ENCODE results near the gene TMEM163.
"Not testable (repeated sequence)": the region's sequence is repeated elsewhere in the genome, so short reads cannot be mapped to it uniquely, and the experiment has no call there.

The TMEM163 gene

GRCh38 chr2:134570676-134571075 is 148.1 kb downstream of the TMEM163 start:
- no peak overlapping the region for H3K9ac ChIP-seq (ENCODE audit: low read length)
- no peak overlapping the region for H3K4me2 ChIP-seq (ENCODE audit: low read length, poor library complexity, severe bottlenecking)
- DNase-seq: no peak
- no peak overlapping the region for H3K23ac ChIP-seq (ENCODE audit: low read length in 2 of 2)
- H2AK5ac ChIP-seq (ENCODE audit: low read length, severe bottlenecking): no peak overlapping the region
- H3K27ac ChIP-seq (ENCODE audit: low read length, poor library complexity, severe bottlenecking): no peak overlapping the region
- no peak overlapping the region for H2BK5ac ChIP-seq (ENCODE audit: low read depth, low read length, poor library complexity, severe bottlenecking)
- no peaks in the 10 kb centered on the region for H3K9me3 ChIP-seq (ENCODE audit: control insufficient read depth, low read length)
- H4K91ac ChIP-seq (ENCODE audit: low read length): no peak overlapping the region
- H3K18ac ChIP-seq (ENCODE audit: low read depth in 1 of 2, low read length in 2 of 2): no peak overlapping the region
- no peak overlapping the region for H3K4me3 ChIP-seq (ENCODE audit: insufficient read depth in 1 of 2, low read depth in 1 of 2, low read length in 2 of 2)
- H4K8ac ChIP-seq (ENCODE audit: low read length): no peak overlapping the region
- H3K36me3 ChIP-seq (ENCODE audit: control insufficient read depth in 1 of 2, insufficient read depth in 2 of 2, low read depth in 1 of 2, low read length in 2 of 2): no peaks in the 10 kb centered on the region
- no peak overlapping the region for H2BK12ac ChIP-seq (ENCODE audit: low read length in 2 of 2)
- no peak overlapping the region for H2AFZ ChIP-seq (ENCODE audit: low read depth, low read length)
- H2BK15ac ChIP-seq (ENCODE audit: low read depth, poor library complexity, severe bottlenecking): no peak overlapping the region
- H3K4ac ChIP-seq (ENCODE audit: low read depth in 1 of 2, low read length in 2 of 2): no peak overlapping the region
- H3K79me1 ChIP-seq (replicated peaks; ENCODE audit: low read length, poor library complexity, severe bottlenecking): peaks cover 37% of the 10 kb centered on the region
- 85% methylated on average over 3 of the region's 3 CpGs for WGBS
- peaks cover 0 to 8% of the 10 kb centered on the region in 2 experiments for H3K27me3 ChIP-seq (ENCODE audit: control insufficient read depth in 1 of 2, insufficient read depth in 1 of 2, low read length in 2 of 2)
- H3K4me1 ChIP-seq (ENCODE audit: control insufficient read depth, insufficient read depth, low read depth, low read length): peaks cover 6% of the 10 kb centered on the region
- no peak overlapping the region for H3K14ac ChIP-seq (ENCODE audit: low read length in 2 of 2)
- H2BK120ac ChIP-seq (ENCODE audit: low read depth, low read length): no peak overlapping the region

- no peak overlapping the region for H4K8ac ChIP-seq (ENCODE audit: low read length)
- H2BK12ac ChIP-seq (ENCODE audit: low read length in 2 of 2): no peak overlapping the region
- no peak overlapping the region for H2BK15ac ChIP-seq (ENCODE audit: low read depth, poor library complexity, severe bottlenecking)
- peaks cover 0 to 8% of the 10 kb centered on the region in 2 experiments for H3K27me3 ChIP-seq (ENCODE audit: control insufficient read depth in 1 of 2, insufficient read depth in 1 of 2, low read length in 2 of 2)
- 92% methylated on average over 2 of the region's 2 CpGs for WGBS
- no peaks in the 10 kb centered on the region for H3K4me1 ChIP-seq (ENCODE audit: control insufficient read depth, insufficient read depth, low read depth, low read length)
- no peak overlapping the region for H3K18ac ChIP-seq (ENCODE audit: low read depth in 1 of 2, low read length in 2 of 2)
- no peak overlapping the region for H3K27ac ChIP-seq (ENCODE audit: low read length, poor library complexity, severe bottlenecking)
- H3K36me3 ChIP-seq (ENCODE audit: control insufficient read depth in 1 of 2, insufficient read depth in 2 of 2, low read depth in 1 of 2, low read length in 2 of 2): no peaks in the 10 kb centered on the region
- no peak overlapping the region for H2BK5ac ChIP-seq (ENCODE audit: low read depth, low read length, poor library complexity, severe bottlenecking)
- no peak for DNase-seq
- H3K79me1 ChIP-seq (replicated peaks; ENCODE audit: low read length, poor library complexity, severe bottlenecking): peaks cover 38% of the 10 kb centered on the region
- H2AFZ ChIP-seq (ENCODE audit: low read depth, low read length): no peak overlapping the region
- no peak overlapping the region for H3K9ac ChIP-seq (ENCODE audit: low read length)
- H3K14ac ChIP-seq (ENCODE audit: low read length in 2 of 2): no peak overlapping the region
- H2AK5ac ChIP-seq (ENCODE audit: low read length, severe bottlenecking): no peak overlapping the region
- H2BK120ac ChIP-seq (ENCODE audit: low read depth, low read length): no peak overlapping the region
- no peak overlapping the region for H4K91ac ChIP-seq (ENCODE audit: low read length)
- no peak overlapping the region for H3K4me2 ChIP-seq (ENCODE audit: low read length, poor library complexity, severe bottlenecking)
- H3K9me3 ChIP-seq (ENCODE audit: control insufficient read depth, low read length): no peaks in the 10 kb centered on the region
- H3K4ac ChIP-seq (ENCODE audit: low read depth in 1 of 2, low read length in 2 of 2): no peak overlapping the region
- no peak overlapping the region for H3K23ac ChIP-seq (ENCODE audit: low read length in 2 of 2)
- no peak overlapping the region for H3K4me3 ChIP-seq (ENCODE audit: insufficient read depth in 1 of 2, low read depth in 1 of 2, low read length in 2 of 2)
These were observed 150.4 kb downstream of the TMEM163 start for GRCh38 chr2:134568413-134568812.

- H2BK12ac ChIP-seq (ENCODE audit: low read length in 2 of 2): no peak overlapping the region
- H3K4ac ChIP-seq (ENCODE audit: low read depth in 1 of 2, low read length in 2 of 2): no peak overlapping the region
- H2BK120ac ChIP-seq (ENCODE audit: low read depth, low read length): no peak overlapping the region
- H3K79me1 ChIP-seq (replicated peaks; ENCODE audit: low read length, poor library complexity, severe bottlenecking): peaks cover 38% of the 10 kb centered on the region
- H3K36me3 ChIP-seq (ENCODE audit: control insufficient read depth in 1 of 2, insufficient read depth in 2 of 2, low read depth in 1 of 2, low read length in 2 of 2): no peaks in the 10 kb centered on the region
- no peak overlapping the region for H3K23ac ChIP-seq (ENCODE audit: low read length in 2 of 2)
- no peak overlapping the region for H3K27ac ChIP-seq (ENCODE audit: low read length, poor library complexity, severe bottlenecking)
- no peaks in the 10 kb centered on the region for H3K4me1 ChIP-seq (ENCODE audit: control insufficient read depth, insufficient read depth, low read depth, low read length)
- H3K9me3 ChIP-seq (ENCODE audit: control insufficient read depth, low read length): no peaks in the 10 kb centered on the region
- H2BK15ac ChIP-seq (ENCODE audit: low read depth, poor library complexity, severe bottlenecking): no peak overlapping the region
- H2AFZ ChIP-seq (ENCODE audit: low read depth, low read length): no peak overlapping the region
- H3K9ac ChIP-seq (ENCODE audit: low read length): no peak overlapping the region
- WGBS: 100% methylated on average over 1 of the region's 1 CpG
- H3K4me3 ChIP-seq (ENCODE audit: insufficient read depth in 1 of 2, low read depth in 1 of 2, low read length in 2 of 2): no peak overlapping the region
- no peak overlapping the region for H3K18ac ChIP-seq (ENCODE audit: low read depth in 1 of 2, low read length in 2 of 2)
- no peak overlapping the region for H2BK5ac ChIP-seq (ENCODE audit: low read depth, low read length, poor library complexity, severe bottlenecking)
- no peak for DNase-seq
- no peak overlapping the region for H2AK5ac ChIP-seq (ENCODE audit: low read length, severe bottlenecking)
- H3K14ac ChIP-seq (ENCODE audit: low read length in 2 of 2): no peak overlapping the region
- no peak overlapping the region for H4K8ac ChIP-seq (ENCODE audit: low read length)
- no peak overlapping the region for H3K4me2 ChIP-seq (ENCODE audit: low read length, poor library complexity, severe bottlenecking)
- no peak overlapping the region for H4K91ac ChIP-seq (ENCODE audit: low read length)
- peaks cover 0 to 12% of the 10 kb centered on the region in 2 experiments for H3K27me3 ChIP-seq (ENCODE audit: control insufficient read depth in 1 of 2, insufficient read depth in 1 of 2, low read length in 2 of 2)
These were observed 151.1 kb downstream of the TMEM163 start for GRCh38 chr2:134567666-134568065.

GRCh38 chr2:134564955-134565354 is 153.8 kb downstream of the TMEM163 start:
- not testable (repeated sequence) for H4K91ac ChIP-seq (ENCODE audit: low read length); H3K9ac ChIP-seq (ENCODE audit: low read length); H3K36me3 ChIP-seq (ENCODE audit: control insufficient read depth in 1 of 2, insufficient read depth in 2 of 2, low read depth in 1 of 2, low read length in 2 of 2); H3K23ac ChIP-seq (ENCODE audit: low read length in 2 of 2); H3K4ac ChIP-seq (ENCODE audit: low read depth in 1 of 2, low read length in 2 of 2); H2AFZ ChIP-seq (ENCODE audit: low read depth, low read length); H2BK5ac ChIP-seq (ENCODE audit: low read depth, low read length, poor library complexity, severe bottlenecking); H3K4me2 ChIP-seq (ENCODE audit: low read length, poor library complexity, severe bottlenecking); H2AK5ac ChIP-seq (ENCODE audit: low read length, severe bottlenecking); H3K14ac ChIP-seq (ENCODE audit: low read length in 2 of 2); H2BK12ac ChIP-seq (ENCODE audit: low read length in 2 of 2); DNase-seq; H3K27ac ChIP-seq (ENCODE audit: low read length, poor library complexity, severe bottlenecking); H4K8ac ChIP-seq (ENCODE audit: low read length); H3K4me3 ChIP-seq (ENCODE audit: insufficient read depth in 1 of 2, low read depth in 1 of 2, low read length in 2 of 2); H3K4me1 ChIP-seq (ENCODE audit: control insufficient read depth, insufficient read depth, low read depth, low read length); H2BK15ac ChIP-seq (ENCODE audit: low read depth, poor library complexity, severe bottlenecking); H3K18ac ChIP-seq (ENCODE audit: low read depth in 1 of 2, low read length in 2 of 2); H2BK120ac ChIP-seq (ENCODE audit: low read depth, low read length); H3K9me3 ChIP-seq (ENCODE audit: control insufficient read depth, low read length)
- peaks cover 0 to 12% of the 10 kb centered on the region in 2 experiments for H3K27me3 ChIP-seq (ENCODE audit: control insufficient read depth in 1 of 2, insufficient read depth in 1 of 2, low read length in 2 of 2)
- peaks cover 38% of the 10 kb centered on the region for H3K79me1 ChIP-seq (replicated peaks; ENCODE audit: low read length, poor library complexity, severe bottlenecking)
- WGBS: 87% methylated on average over 5 of the region's 5 CpGs

All from mesenchymal stem cell (in vitro differentiated cells and primary cell).